ENCODE measurements around the gene VCP. TPM values are rescaled to one million over a fixed set of nuclear protein-coding genes. Genes with fewer than 3 reads are reported as not detected.

VCP gene
- total RNA-seq, 1 experiment from 2014 or later = 200 TPM

- Histone ChIP-seq H2AFZ (no peak overlapping the region), H3K27ac (no peak overlapping the region), H4K20me1 (ENCODE audit: insufficient read depth) (no peaks in the 10 kb centered on the region), H3K4me1 (replicated peaks; ENCODE audit: insufficient read depth) (peaks cover 8% of the 10 kb centered on the region; the same call in 1 of the 2 replicates), H3F3A (ENCODE audit: insufficient read depth, low read depth) (no peaks in the 10 kb centered on the region), H3K79me2 (ENCODE audit: low read depth) (peaks cover 15% of the 10 kb centered on the region), H3K9me3 (ENCODE audit: insufficient read depth, low read depth) (no peaks in the 10 kb centered on the region), H3K4me3 (no peak overlapping the region), H3K4me2 (no peak overlapping the region), H3K36me3 (ENCODE audit: low read depth) (no peaks in the 10 kb centered on the region), H3K9me2 (ENCODE audit: insufficient read depth) (no peaks in the 10 kb centered on the region), H3K27me3 (ENCODE audit: insufficient read depth, low read depth) (no peaks in the 10 kb centered on the region)
- TF ChIP-seq EZH2 (IDR thresholded peaks at IDR 0.05; ENCODE audit: low read depth) (no peak), CTCF (conservative IDR thresholded peaks at IDR 0.05) (no peak)
- BruUV-seq (replicated peaks) = no TSS peak
- intact Hi-C loops (cut with micrococcal nuclease; ENCODE audit: unreplicated experiment) = no loop called here
- DNase-seq = no peak
- POLR2A ChIA-PET (ENCODE audit: unreplicated experiment) = no interaction called here
- CTCF ChIA-PET = no interaction called here
Measured at GRCh38 chr9:35106343-35106730, 33.9 kb upstream of the VCP start.

GRCh38 chr9:35105571-35106342, 33.3 kb upstream of the VCP start:
- peaks cover 15% of the 10 kb centered on the region for H3K79me2 ChIP-seq (ENCODE audit: low read depth)
- POLR2A ChIA-PET (ENCODE audit: unreplicated experiment) = no interaction called here
- no peaks in the 10 kb centered on the region for H3K36me3 ChIP-seq (ENCODE audit: low read depth)
- TF ChIP-seq CTCF (conservative IDR thresholded peaks at IDR 0.05) (no peak), EZH2 (IDR thresholded peaks at IDR 0.05; ENCODE audit: low read depth) (no peak)
- H2AFZ ChIP-seq = no peak overlapping the region
- H3K4me3 ChIP-seq = no peak overlapping the region
- BruUV-seq (replicated peaks) = no TSS peak
- no peaks in the 10 kb centered on the region for H3F3A ChIP-seq (ENCODE audit: insufficient read depth, low read depth)
- intact Hi-C loops (cut with micrococcal nuclease; ENCODE audit: unreplicated experiment) = no loop called here
- no peak for DNase-seq
- H3K4me2 ChIP-seq = no peak overlapping the region
- no peak overlapping the region for H3K27ac ChIP-seq
- H3K9me2 ChIP-seq (ENCODE audit: insufficient read depth) = no peaks in the 10 kb centered on the region
- CTCF ChIA-PET = no interaction called here
- no peaks in the 10 kb centered on the region for H3K9me3 ChIP-seq (ENCODE audit: insufficient read depth, low read depth)
- H4K20me1 ChIP-seq (ENCODE audit: insufficient read depth) = no peaks in the 10 kb centered on the region
- H3K27me3 ChIP-seq (ENCODE audit: insufficient read depth, low read depth) = no peaks in the 10 kb centered on the region
- H3K4me1 ChIP-seq (replicated peaks; ENCODE audit: insufficient read depth) = peaks cover 7% of the 10 kb centered on the region; the same call in 1 of the 2 replicates

- Histone ChIP-seq H3K9me2 (ENCODE audit: insufficient read depth) (no peaks in the 10 kb centered on the region), H3F3A (ENCODE audit: insufficient read depth, low read depth) (no peaks in the 10 kb centered on the region), H4K20me1 (ENCODE audit: insufficient read depth) (no peaks in the 10 kb centered on the region), H3K4me3 (no peak overlapping the region), H2AFZ (no peak overlapping the region), H3K27ac (no peak overlapping the region), H3K9me3 (ENCODE audit: insufficient read depth, low read depth) (no peaks in the 10 kb centered on the region), H3K36me3 (ENCODE audit: low read depth) (no peaks in the 10 kb centered on the region), H3K27me3 (ENCODE audit: insufficient read depth, low read depth) (no peaks in the 10 kb centered on the region), H3K4me2 (no peak overlapping the region), H3K79me2 (ENCODE audit: low read depth) (peaks cover 15% of the 10 kb centered on the region), H3K4me1 (replicated peaks; ENCODE audit: insufficient read depth) (peaks cover under 1% of the 10 kb centered on the region; the same call in 1 of the 2 replicates)
- ChIA-PET POLR2A (ENCODE audit: unreplicated experiment) (no interaction called here), CTCF (no interaction called here)
- intact Hi-C loops (cut with micrococcal nuclease; ENCODE audit: unreplicated experiment) = no loop called here
- no peak for TF ChIP-seq EZH2 (IDR thresholded peaks at IDR 0.05; ENCODE audit: low read depth)
- TF ChIP-seq CTCF (conservative IDR thresholded peaks at IDR 0.05) = no peak
- BruUV-seq (replicated peaks) = no TSS peak
- no peak for DNase-seq
Measured at GRCh38 chr9:35105126-35105525, 32.7 kb upstream of the VCP start.

All from PC-9 (cell line).